Ovary (tissue), 9 donors: ENCODE data around the gene LMF1. TPM values are rescaled to one million over a fixed set of nuclear protein-coding genes. Genes with fewer than 3 reads are reported as not detected.
"Not testable (repeated sequence)": the region's sequence is repeated elsewhere in the genome, so short reads cannot be mapped to it uniquely, and the experiment has no call there.

Experiments used
- DNase-seq, 5 donors: peaks; one replicate each; pipeline ENCODE4 v3.0.0-alpha.2; 2019 to 2020
- H3K27ac ChIP-seq, 2 donors: fragments of 200-600 bp; one replicate each; pipeline versions ENCODE4 v1.5.1 to v1.8.0; 2019 to 2022
- H3K27me3 ChIP-seq: fragments of 200-600 bp; one replicate; pipeline ENCODE4 v1.8.0; 2022
- H3K36me3 ChIP-seq: fragments of 200-600 bp; sonication (generic); one replicate; pipeline ENCODE4 v1.5.1; 2019
- H3K4me1 ChIP-seq: one replicate; pipeline ENCODE4 v1.8.1; 2013; ENCODE audit warnings: mild to moderate bottlenecking, moderate library complexity; ENCODE audit not compliant: insufficient read depth
- H3K4me3 ChIP-seq: fragments of 200-600 bp; sonication (generic); one replicate; pipeline ENCODE4 v1.5.1; 2017
- H3K9me3 ChIP-seq, 2 donors: fragments of 200-600 bp in 1 of 2; sonication (generic) in 1 of 2; one replicate each; pipeline versions ENCODE4 v1.5.1 to v1.8.1; 2013 to 2019; ENCODE audit warnings: mild to moderate bottlenecking in 1 of 2, moderate library complexity in 1 of 2
- CTCF ChIP-seq, 3 donors: fragments of 450-650 bp in 2 of 3; fragments of 200-600 bp in 1 of 3; IDR thresholded peaks; one replicate each; pipeline versions ENCODE4 v1.5.1 to v1.8.0; 2016 to 2022; ENCODE audit warnings: antibody characterized with exemption in 3 of 3, mild to moderate bottlenecking in 1 of 3
- EP300 ChIP-seq: sonication (generic); formaldehyde crosslinking; IDR thresholded peaks from one replicate; pipeline ENCODE4 v1.6.1; 2017; ENCODE audit warnings: antibody characterized with exemption
- POLR2A ChIP-seq: fragments of 450-650 bp; IDR thresholded peaks from one replicate; pipeline ENCODE4 v1.6.1; 2017; ENCODE audit warnings: antibody characterized with exemption, mild to moderate bottlenecking, moderate library complexity
- WGBS, 3 donors: extraction: QIAGEN DNeasy Blood & Tissue Kit in 1 of 3; methylation state at CpG; one replicate each; pipeline versions ENCODE4 v1.1.5 to v1.1.7; 2013 to 2017; 5-methylcytosine and 5-hydroxymethylcytosine counted together
- intact Hi-C, 4 donors: fragments of 100-400 bp; cut with DNase I; formaldehyde crosslinking; loops; one replicate each; pipeline versions ENCODE4 v1.11.0 to v1.15.1; 2022 to 2023
- polyA plus RNA-seq, 2 donors: library from polyadenylated mRNA; stranded (reverse); fragments of 200-250 nt in 1 of 2; fragments of 350-450 nt in 1 of 2; fragmentation: Illumina TruSeq in 1 of 2; extraction: RNeasy Lipid Tissue Mini Kit (QIAGEN cat#74804) in 1 of 2; gene quantifications; one replicate each; pipeline ENCODE4 v1.2.3, GENCODE V29; 2013 to 2014
- total RNA-seq, 7 donors: library from RNA; depleted of rRNA in 2 of 7; stranded (reverse); fragments of >200 nt in 2 of 7; fragmentation: NEBNext Ultra II Directional in 3 of 7; extraction: Animal tissue kit (Norgen Biotek cat#: 25700) in 3 of 7; gene quantifications; one replicate each; pipeline versions ENCODE4 v1.1.0 to v1.2.4, GENCODE V29; 2016 to 2023
- donor health status: DM: no; HTN: no; CAD: no; lungs with moderate emphysema.
- donor health status: DM: no; HTN: no; CAD: no.
- donor health status: Bipolar disorder and iron deficiency.
- donor health status: DM: yes; HTN: yes; CAD: no.
- donor health status: DM: no; HTN: no; CAD: no.
- donor health status: DM: yes; HTN: yes; CAD: no.

The LMF1 gene
- total and polyA plus RNA-seq, 9 donors, result 7.8 to 31.9 (median 23.6) TPM

DNA sequence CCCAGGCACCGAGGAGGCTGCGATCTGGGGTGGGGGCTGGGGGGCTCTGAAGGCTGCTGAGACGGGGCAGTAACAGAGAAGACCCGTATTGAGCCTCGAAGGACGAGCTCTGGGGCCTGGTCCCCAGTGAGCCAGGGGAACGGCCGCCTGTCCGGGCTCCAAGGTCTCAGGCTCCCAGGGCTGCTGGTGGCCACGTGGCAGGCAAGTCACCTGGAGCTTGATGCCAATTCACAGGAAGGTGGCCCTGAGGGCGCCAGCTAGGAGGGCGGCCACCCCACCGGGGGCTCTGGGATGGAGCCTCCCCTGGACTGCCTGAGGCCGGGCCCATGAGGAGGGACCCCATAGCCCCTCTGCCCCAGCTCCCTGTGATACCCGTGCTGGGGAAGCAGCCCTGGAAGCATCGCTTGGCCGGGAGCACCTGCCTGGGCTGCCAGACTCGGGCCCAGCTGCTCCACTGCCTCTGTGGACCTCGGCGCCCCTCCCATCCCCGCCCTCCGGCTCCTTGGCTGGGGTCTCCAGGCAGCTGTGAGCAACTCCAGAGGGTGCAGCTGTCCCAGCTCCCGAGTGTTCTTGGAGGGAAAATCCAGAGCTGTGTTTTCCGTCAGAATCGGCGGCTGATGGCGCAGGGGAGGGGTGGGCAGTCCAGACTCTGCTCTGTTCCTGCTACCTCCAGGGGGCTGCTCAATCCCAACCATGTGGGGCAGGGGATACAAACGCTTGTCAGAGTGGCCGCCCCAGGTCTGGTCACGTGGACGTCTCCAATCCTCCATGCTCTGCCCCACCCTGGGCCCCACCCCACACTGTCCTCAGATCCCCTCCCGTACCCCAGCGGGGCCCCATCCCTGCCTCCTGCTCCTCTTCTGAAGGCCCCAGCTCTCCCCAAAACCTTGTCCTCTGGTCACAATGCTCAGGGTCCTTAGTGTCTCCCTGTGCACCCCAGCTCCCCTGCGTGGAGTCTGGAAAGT is 103.1 kb downstream of the LMF1 start:
- intact Hi-C loops, result no loop called here
- peak in 1 of 5 donors; percentile 12 for DNase-seq

DNA sequence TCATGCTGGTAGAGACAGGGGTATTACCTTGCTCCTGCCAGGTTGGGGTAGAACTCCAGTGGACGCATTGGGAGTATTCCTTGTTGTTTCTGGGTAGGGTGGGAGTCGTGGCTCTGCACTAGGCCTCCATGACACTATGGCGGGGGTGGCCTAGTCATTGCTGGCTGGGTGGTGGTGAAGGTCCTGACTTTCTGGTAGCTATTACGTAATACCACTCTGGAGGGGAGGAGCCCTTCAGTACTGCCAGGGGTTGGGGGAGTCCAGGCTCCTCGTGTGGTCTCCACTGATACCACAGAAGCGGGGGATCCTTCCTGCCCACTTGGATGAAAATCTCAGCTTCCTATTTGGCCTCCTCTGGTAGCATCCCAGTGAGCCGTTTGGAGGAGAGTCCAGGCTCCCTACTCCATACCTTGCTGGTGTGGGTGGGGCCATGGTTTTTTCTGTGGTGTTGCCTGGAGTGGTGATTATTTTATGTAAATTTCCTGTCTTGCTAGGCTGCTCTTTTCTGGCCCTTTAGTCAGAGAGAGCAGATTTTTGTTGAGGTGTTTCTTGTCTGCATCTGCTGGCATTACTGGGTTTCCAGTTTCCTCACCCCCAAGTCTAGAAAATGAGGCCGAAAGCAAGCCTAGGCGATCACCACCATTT is 104.4 kb downstream of the LMF1 start:
- Histone ChIP-seq H3K36me3 (no peaks in the 10 kb centered on the region), H3K27ac (no peak overlapping the region), H3K9me3 (no peaks in the 10 kb centered on the region), H3K4me3 (no peak overlapping the region), H3K27me3 (no peaks in the 10 kb centered on the region), H3K4me1 (no peaks in the 10 kb centered on the region)
- WGBS, 3 donors, result 88 to 89% (median 89%) methylated on average over 9 of the region's 9 CpGs
- intact Hi-C loops, result no loop called here
- TF ChIP-seq POLR2A, result no peak
- TF ChIP-seq EP300, result no peak
- DNase-seq, result no peak

More for the DNA sequence above, 103.1 kb downstream of the LMF1 start:
- H3K4me3 ChIP-seq, result no peak overlapping the region
- no peaks in the 10 kb centered on the region for H3K27me3 ChIP-seq
- no peak overlapping the region for H3K27ac ChIP-seq
- H3K9me3 ChIP-seq, result no peaks in the 10 kb centered on the region
- H3K4me1 ChIP-seq, result no peaks in the 10 kb centered on the region
- no peaks in the 10 kb centered on the region for H3K36me3 ChIP-seq
- 90 to 94% (median 93%) methylated on average over 31 to 34 of the region's 34 CpGs for WGBS, 3 donors
- TF ChIP-seq CTCF (IDR thresholded peaks at IDR 0.05) (no peak), EP300 (no peak), POLR2A (no peak)

GRCh38 chr16:865026-865425 is 105.8 kb downstream of the LMF1 start:
- Histone ChIP-seq H3K9me3 (no peaks in the 10 kb centered on the region), H3K27me3 (no peaks in the 10 kb centered on the region), H3K4me3 (no peak overlapping the region), H3K27ac (no peak overlapping the region), H3K36me3 (no peaks in the 10 kb centered on the region), H3K4me1 (no peaks in the 10 kb centered on the region)
- WGBS, 3 donors, result 90 to 93% (median 92%) methylated on average over 5 of the region's 5 CpGs
- DNase-seq, result no peak
- intact Hi-C loops, result no loop called here
- TF ChIP-seq EP300, result no peak
- TF ChIP-seq POLR2A, result no peak
- TF ChIP-seq CTCF (IDR thresholded peaks at IDR 0.05), result no peak

- Histone ChIP-seq H3K27me3 (no peaks in the 10 kb centered on the region), H3K27ac (no peak overlapping the region), H3K4me3 (no peak overlapping the region), H3K9me3 (no peaks in the 10 kb centered on the region), H3K4me1 (no peaks in the 10 kb centered on the region), H3K36me3 (no peaks in the 10 kb centered on the region)
- 93 to 96% (median 95%) methylated on average over 17 of the region's 17 CpGs for WGBS, 3 donors
- DNase-seq, result peak in 1 of 5 donors; percentile 6
- no peak for TF ChIP-seq CTCF (IDR thresholded peaks at IDR 0.05)
- no peak for TF ChIP-seq POLR2A
- TF ChIP-seq EP300, result no peak
- intact Hi-C loops, result no loop called here
Observed at GRCh38 chr16:861446-861845, 109.3 kb downstream of the LMF1 start.

- H3K27ac ChIP-seq, result no peak overlapping the region
- WGBS, 3 donors, result 94 to 95% (median 94%) methylated on average over 10 of the region's 10 CpGs
- H3K9me3 ChIP-seq, result no peaks in the 10 kb centered on the region
- no peak overlapping the region for H3K4me3 ChIP-seq
- no peaks in the 10 kb centered on the region for H3K27me3 ChIP-seq
- TF ChIP-seq POLR2A, result no peak
- TF ChIP-seq CTCF (IDR thresholded peaks at IDR 0.05), result no peak
- TF ChIP-seq EP300, result no peak
- intact Hi-C loops, result no loop called here
- no peaks in the 10 kb centered on the region for H3K36me3 ChIP-seq
- DNase-seq, result no peak
- H3K4me1 ChIP-seq, result no peaks in the 10 kb centered on the region
Observed at GRCh38 chr16:860891-861290, 109.9 kb downstream of the LMF1 start.

DNA sequence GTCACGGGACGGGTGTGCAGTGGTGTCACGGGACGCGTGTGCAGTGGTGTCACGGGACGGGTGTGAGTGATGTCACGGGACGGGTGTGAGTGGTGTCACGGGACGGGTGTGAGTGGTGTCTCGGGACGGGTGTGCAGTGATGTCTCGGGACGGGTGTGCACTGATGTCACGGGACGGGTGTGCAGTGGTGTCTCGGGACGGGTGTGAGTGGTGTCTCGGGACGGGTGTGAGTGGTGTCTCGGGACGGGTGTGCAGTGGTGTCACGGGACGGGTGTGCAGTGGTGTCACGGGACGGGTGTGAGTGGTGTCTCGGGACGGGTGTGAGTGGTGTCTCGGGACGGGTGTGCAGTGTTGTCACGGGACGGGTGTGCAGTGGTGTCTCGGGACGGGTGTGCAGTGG is 111.8 kb downstream of the LMF1 start:
- not testable (repeated sequence) for DNase-seq, H3K27ac ChIP-seq

GRCh38 chr16:858441-858840 is 112.3 kb downstream of the LMF1 start:
- H3K4me1 ChIP-seq, H3K27ac ChIP-seq, DNase-seq, intact Hi-C loops, H3K27me3 ChIP-seq, H3K4me3 ChIP-seq, H3K9me3 ChIP-seq, H3K36me3 ChIP-seq: not testable (repeated sequence)
- WGBS, 3 donors, result 85 to 96% (median 96%) methylated on average over 12 to 36 of the region's 36 CpGs

More for the DNA sequence above, 111.8 kb downstream of the LMF1 start:
- H3K4me1 ChIP-seq, H3K9me3 ChIP-seq, H3K4me3 ChIP-seq, H3K36me3 ChIP-seq, H3K27me3 ChIP-seq, intact Hi-C loops: not testable (repeated sequence)
- WGBS, 3 donors, result 94 to 98% (median 95%) methylated on average over 21 to 34 of the region's 35 CpGs
